ENCODE data around the gene TRIM52.
"Not testable (repeated sequence)": the region's sequence is repeated elsewhere in the genome, so short reads cannot be mapped to it uniquely, and the experiment has no call there.

Gene TRIM52

GRCh38 chr5:181221792-181222629 is 38.9 kb downstream of the TRIM52 start:
- peak; percentile 74 to 99 (median 94) for DNase-seq
- intact Hi-C loops (cut with DNase I), result loop anchor here (1.0 to 5.0 kb wide), 2 partner anchors 31 to 40 kb away; partner anchors contain the start of gene TRIM52

DNA sequence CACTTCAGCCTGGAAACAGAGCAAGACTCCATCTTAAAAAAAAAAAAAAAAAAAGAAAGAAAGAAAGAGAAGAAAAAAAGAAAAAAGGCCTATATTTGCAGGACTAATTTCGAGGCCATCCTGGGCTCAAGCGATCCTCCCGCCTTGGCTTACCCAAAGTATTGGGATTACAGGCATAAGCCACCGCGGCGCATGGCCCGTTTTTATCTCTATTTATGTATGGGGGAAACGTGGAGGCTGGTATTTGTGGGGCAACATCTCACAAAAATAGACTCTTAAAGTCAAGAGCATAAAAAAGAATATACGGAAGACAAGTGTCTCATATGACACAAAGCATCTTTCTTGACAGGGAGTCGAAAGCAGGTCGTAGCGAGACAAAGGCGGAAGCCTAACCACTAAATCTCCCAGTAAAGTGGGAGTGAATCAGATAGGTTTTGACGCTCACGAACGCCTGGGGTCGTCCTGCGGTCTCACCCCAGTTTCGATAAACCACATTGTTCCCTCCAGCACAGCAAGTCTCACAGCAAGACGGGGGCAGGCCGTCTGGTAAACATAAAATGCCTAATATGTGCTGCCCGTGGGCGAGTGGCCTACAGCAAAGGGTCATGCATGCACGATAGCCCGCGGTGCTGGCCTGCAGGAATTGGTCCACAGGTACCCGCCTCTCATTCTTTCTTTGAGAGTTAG is 39.7 kb downstream of the TRIM52 start:
- intact Hi-C loops (cut with DNase I), result loop anchor here (5.0 kb wide), 1 partner anchor 41 kb away; the partner anchor contains the start of gene TRIM52
- DNase-seq, result peak in 6 of 42 donors; percentile 17 to 59 (median 34)

- no peak for DNase-seq
- intact Hi-C loops (cut with DNase I), result loop anchor here (5.0 kb wide), 1 partner anchor 42 kb away; the partner anchor contains the start of gene TRIM52
Observed at GRCh38 chr5:181220178-181220515, 40.8 kb downstream of the TRIM52 start.

GRCh38 chr5:181219262-181220177 is 41.4 kb downstream of the TRIM52 start:
- intact Hi-C loops (cut with DNase I), result loop anchor here (5.0 kb wide), 1 partner anchor 43 kb away; the partner anchor contains the start of gene TRIM52
- no peak for DNase-seq

- intact Hi-C loops (cut with DNase I), result no loop called here
- DNase-seq, result no peak
Observed at GRCh38 chr5:181218795-181219124, 42.2 kb downstream of the TRIM52 start.

DNA sequence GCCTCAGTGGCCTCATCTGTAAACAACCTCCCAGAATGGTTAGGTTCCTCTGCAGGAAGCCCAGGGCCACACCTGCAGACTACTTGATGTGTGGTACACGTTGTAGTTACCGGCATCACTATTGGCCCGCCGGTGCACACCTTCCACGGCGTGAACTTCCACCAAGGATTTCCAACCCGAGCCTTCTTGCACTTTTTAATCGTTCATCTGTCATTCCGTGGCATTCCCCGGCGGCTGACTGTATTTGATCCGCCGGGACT is 43.2 kb downstream of the TRIM52 start:
- DNase-seq, result peak in 33 of 42 donors; percentile 25 to 73 (median 52)
- intact Hi-C loops (cut with DNase I), result no loop called here

DNA sequence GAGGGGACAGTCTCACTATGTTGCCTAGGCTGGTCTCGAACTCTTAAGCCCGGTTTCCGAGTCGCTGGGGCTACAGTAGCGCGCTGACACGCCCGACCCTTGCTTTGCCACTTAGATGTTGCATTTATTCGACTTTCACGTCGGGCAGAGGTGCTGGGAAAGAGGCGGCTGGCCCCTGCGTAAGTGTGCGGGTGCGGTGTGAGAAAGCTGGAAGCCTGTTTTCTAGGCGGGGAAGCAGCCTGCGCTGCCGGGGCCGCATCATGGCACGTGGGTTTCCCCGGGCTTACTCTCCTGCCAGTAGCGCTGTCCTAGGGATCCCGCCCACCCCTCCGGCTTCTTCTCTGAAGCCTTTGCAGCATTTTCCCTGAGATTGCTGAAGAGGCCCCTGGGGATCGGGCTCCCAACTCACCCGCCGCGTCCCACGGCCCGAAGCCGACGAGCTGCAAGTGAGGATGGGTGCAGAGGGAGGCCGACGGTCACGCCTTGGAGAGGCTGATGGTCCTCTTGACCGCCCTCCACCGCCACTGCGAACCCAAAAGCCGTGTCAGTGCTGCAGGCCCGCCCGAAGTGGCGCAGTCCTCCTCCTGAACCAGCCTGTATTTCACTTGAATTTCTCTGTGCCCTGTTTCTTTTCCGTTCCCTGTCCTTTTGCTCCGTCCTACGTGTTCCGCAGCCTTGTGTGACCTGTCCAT is 43.7 kb downstream of the TRIM52 start:
- peak in 41 of 42 donors; percentile 26 to 76 (median 56) for DNase-seq
- intact Hi-C loops (cut with DNase I), result no loop called here

- no peak for DNase-seq
- intact Hi-C loops (cut with DNase I), result no loop called here
Observed at GRCh38 chr5:181215997-181216989, 44.6 kb downstream of the TRIM52 start.

DNA sequence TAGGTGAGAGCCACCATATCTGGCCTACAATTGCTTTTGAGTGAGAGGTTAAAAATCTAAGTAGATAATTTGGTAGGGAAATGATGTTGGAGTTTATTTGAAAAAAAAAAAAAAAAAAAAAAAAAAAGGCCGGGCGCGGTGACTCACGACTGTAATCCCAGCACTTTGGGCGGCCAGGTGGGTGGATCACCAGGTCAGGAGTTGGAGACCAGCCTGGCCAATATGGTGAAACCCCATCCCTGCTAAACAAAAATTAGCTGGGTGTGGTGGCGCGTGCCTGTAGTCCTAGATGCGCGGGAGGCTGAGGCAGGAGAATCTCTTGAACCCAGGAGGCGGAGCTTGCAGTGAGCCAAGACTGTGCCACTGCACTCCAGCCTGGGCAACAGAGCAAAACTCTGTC is 46.7 kb downstream of the TRIM52 start:
- DNase-seq; intact Hi-C loops (cut with DNase I): not testable (repeated sequence)

DNA sequence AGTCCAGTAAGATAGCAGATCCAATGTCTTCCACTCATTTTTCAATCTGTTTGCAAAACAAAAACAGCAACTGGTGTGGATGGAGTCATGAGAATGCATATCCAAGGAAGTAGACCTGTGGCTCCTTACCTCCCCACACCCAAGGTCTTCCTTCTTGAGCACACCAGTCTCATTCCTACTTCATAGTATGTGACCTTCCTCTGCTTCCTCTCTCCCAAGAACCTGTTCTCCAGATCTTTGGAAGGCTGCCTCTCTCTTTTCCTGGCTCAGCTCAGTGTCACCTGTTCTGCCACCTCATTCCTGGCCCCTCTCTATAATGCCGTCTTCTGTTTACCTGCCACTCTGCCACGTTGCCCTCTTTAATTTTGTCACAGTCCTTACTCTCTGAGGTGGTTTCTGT is 48.0 kb downstream of the TRIM52 start:
- no peak for DNase-seq
- intact Hi-C loops (cut with DNase I), result no loop called here

- intact Hi-C loops (cut with DNase I), result no loop called here
- DNase-seq, result no peak
Observed at GRCh38 chr5:181212080-181212479, 48.9 kb downstream of the TRIM52 start.

GRCh38 chr5:181211208-181211607 is 49.7 kb downstream of the TRIM52 start:
- DNase-seq, result no peak
- intact Hi-C loops (cut with DNase I), result no loop called here

- intact Hi-C loops (cut with DNase I); DNase-seq: not testable (repeated sequence)
Observed at GRCh38 chr5:181210698-181211097, 50.2 kb downstream of the TRIM52 start.

- intact Hi-C loops (cut with DNase I); DNase-seq: not testable (repeated sequence)
Observed at GRCh38 chr5:181210148-181210547, 50.8 kb downstream of the TRIM52 start.

DNA sequence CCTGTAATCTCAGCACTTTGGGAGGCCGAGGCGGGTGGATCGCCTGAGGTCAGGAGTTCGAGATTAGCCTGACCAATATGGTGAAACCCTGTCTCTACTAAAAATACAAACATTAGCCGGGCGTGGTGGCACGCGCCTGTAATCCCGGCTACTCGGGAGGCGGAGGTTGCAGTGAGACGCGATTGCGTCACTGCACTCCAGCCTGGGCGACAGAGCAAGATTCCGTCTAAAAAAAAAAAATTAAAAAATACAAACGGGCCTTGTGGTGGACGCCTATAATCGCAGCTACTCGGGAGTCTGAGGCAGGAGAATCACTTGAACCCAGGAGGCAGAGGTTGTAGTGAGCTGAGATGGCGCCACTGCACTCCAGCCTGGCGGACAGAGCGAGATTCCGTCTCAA is 51.9 kb downstream of the TRIM52 start:
- intact Hi-C loops (cut with DNase I), result not testable (repeated sequence)

DNA sequence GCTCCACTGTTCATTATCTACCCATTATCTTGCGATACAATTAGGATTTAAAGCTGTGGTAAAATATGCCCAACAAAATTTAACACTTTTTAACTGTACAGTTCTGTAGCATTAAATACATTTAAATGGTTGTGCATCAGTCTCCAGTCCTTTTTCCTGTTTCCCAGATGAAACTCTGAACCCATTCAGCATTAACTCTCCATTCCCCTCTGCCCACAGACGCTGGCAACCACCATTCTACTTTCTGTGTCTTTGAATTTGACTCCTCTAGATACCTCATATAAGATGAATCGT is 53.0 kb downstream of the TRIM52 start:
- no peak for DNase-seq
- intact Hi-C loops (cut with DNase I), result loop anchor here (2.0 kb wide), 1 partner anchor 17 kb away; no protein-coding TSS in a partner anchor

More for the DNA sequence above, 51.9 kb downstream of the TRIM52 start:
- DNase-seq, result not testable (repeated sequence)

- DNase-seq, result peak; percentile 14 to 94 (median 78)
- intact Hi-C loops (cut with DNase I), result loop anchor here (2.0 kb wide), 1 partner anchor 17 kb away; no protein-coding TSS in a partner anchor
Observed at GRCh38 chr5:181207214-181207959, 53.6 kb downstream of the TRIM52 start.

All from head of caudate nucleus (tissue), 42 donors.